NCI-H2081 (cell line): Measurements from ENCODE around the gene SMC6.

Experiments used
- DNase-seq, 2 experiments: peaks; one replicate each; lab custom pipeline; 2025; lab: John Stamatoyannopoulos, UW

SMC6 gene

GRCh38 chr2:17717666-17718065 lies 35.9 kb downstream of the SMC6 start:
- DNase-seq: no peak

DNA sequence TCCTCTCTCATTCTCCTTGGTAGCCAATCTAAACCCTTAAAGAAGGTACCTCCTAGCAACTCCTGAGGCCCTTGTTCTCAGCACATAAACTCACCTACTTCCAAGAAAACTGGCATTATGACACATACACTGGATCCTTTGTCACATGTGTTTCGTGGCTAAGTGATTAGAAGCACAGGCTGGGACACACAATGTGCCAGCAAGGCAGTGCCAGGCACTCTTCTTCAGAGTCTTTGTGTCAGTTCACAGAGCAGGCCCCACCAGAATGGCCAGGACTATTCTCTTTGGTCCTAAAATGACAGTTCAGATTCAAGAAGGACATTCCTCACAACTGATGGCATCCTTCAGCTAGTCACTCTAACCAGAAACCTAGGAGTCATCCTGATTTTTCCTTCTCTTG lies 40.3 kb downstream of the SMC6 start:
- no peak for DNase-seq

- no peak for DNase-seq
Observed at GRCh38 chr2:17710547-17711248, 42.9 kb downstream of the SMC6 start.

GRCh38 chr2:17709897-17710296 lies 43.7 kb downstream of the SMC6 start:
- DNase-seq: no peak

DNA sequence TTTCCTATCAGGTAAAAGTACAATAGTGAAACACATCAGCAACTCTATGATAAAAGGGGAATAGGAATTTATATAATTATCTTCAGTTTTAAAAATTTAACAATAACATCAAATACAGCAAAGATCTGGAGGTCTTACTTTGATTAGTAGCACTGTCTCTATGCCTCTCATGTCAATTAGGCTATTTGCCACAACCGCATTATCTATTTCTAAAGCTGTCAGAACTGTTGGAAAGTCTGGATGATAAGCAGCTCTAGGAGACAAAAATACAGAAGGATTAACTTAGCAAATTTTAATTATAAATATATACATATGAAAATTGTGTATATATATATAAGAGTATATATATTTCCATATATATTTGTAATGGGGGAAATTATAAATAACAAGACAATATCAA lies 45.1 kb downstream of the SMC6 start:
- no peak for DNase-seq

GRCh38 chr2:17706845-17707244 lies 46.8 kb downstream of the SMC6 start:
- no peak for DNase-seq

GRCh38 chr2:17690776-17691175 lies 62.8 kb downstream of the SMC6 start:
- no peak for DNase-seq

DNA sequence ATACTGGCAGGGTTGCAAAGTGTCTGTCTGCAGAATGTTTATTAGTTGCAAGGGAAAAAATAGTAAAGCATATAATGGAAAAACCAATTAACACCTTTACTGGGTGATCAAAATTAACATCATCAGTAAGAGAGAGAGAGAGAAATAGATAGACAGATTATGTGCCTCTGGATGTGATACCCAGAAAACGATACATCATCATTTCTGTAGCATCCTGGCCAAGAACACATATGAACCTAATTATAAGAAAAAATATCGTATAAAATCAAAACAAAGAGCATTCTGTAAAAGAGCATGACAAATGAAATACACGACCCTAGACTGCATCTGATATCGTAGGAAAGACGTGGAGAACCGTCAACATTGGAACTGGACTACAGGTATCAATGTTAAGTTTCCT lies 64.6 kb downstream of the SMC6 start:
- no peak for DNase-seq

- no peak for DNase-seq
Observed at GRCh38 chr2:17688600-17688999, 65.0 kb downstream of the SMC6 start.

DNA sequence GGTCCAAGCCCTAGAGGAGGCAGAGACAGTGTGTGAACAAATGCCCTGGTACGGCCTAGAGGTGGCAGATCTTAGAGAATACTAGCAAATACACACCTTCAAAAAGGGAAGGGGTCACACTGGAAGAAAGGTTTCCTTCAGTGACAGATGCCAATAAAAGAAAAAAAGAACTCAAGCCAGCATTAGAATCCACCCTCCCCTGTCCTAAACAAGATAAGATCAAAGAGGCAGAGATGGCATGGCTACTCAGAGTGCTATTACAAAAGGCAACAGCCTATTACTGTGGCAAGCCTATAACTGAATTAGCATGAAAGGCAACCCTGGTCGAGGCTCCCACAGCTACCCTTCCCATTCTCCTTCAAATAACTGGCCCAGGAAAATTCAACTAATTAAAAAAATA lies 69.6 kb downstream of the SMC6 start:
- DNase-seq: no peak

DNA sequence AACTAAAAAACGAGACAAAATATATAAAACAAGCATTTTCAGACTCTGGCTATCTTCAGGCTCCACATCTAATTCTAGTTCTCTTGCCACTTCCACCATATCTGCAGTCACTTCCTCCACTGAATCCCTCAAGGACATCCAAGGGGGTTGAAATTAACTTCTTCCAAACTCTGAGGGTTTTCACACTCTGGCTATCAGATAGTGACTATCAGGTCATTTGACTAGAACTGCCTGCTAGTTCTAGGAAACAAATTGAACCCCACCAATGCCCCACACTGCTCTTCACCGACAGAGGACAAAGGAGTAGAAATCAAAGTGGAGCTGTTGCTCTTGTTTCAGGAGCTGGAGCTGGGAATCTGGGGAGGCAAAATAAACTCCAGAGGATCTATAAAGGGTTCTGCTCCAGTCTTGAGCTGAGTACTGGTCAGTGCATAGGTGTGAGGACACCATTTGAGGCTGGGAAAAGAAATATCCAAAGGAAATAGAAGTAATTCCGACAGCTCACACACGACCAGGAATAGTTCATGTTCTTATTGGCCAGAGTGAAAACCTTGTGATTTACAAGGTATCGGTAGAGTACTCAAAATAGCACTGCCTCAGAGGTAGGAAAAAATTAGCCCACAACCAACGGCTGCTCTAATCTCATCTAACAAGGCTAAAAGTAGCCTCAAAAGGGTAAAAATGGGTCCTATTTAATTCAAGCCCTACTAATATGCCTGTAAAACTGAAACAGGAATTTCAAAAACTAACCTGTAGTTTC lies 71.3 kb downstream of the SMC6 start:
- DNase-seq: no peak

DNA sequence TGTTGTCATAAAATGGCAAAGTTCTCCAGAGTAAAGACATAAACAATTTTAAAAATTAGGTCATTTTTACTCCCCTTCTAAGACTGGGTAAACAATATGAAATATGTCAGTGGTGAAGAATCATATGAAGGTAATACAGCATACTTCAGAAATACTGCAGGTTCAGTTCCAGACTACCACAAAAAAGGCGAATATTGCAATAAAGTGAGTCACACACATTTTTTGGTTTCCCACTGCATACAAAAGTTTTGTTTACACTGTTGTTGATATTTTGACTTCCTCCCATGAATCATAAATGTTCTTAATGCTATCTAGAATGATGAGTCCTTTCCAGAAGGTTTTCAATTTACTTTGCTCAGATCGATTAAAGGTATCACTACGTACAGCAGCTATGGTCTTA lies 73.5 kb downstream of the SMC6 start:
- DNase-seq: no peak

GRCh38 chr2:17674817-17675216 lies 78.8 kb downstream of the SMC6 start:
- DNase-seq: no peak

DNA sequence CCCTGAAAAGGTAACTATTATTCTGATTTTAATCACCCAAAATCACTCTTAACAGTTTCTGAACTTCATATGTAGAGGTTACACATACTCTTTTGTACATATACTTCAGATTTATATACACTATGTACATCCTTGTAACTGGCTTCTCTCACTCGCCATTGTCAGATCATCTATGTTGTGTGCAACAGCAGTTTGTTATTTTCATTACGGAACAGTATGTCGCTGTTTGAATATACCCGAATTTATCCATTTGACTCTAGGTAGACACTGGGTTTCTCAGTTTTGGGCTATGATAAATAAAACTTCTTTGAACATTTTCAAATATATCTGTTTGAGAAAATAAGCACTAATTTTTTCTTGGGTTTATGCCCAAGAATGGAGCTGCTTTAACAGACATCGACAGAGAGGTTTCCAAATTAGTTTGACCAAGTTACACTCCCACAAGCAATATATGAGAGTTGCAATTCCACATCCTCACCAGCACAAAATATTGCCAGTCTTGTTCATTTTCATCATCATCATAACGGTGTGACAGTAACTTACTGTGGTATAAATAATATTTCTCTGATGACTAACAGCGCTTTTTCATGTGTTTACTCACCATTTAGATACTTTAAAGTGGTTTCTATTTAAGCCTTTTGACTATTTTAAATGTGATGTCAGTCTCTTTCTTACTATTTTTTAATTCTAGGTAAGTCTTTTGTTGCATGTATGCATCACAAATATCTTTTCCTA lies 80.9 kb downstream of the SMC6 start:
- DNase-seq: no peak

DNA sequence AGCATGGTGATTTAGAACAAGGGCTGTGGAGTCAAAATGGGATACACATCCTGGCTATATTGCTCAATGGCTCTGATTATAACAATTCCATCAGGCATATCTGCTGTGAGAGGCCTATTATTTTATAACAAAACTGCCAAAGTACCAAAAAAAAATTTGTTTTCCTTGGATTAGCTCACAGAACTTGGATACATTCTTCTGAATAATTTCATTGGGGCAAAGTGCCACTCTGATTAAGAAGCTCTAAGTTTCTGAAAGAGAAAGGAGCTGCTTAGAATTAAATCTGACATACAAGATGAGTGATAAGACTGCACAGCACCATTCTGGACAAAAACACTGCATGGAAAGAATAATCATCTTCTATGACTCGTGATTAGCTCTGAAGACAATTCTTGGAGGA lies 85.7 kb downstream of the SMC6 start:
- DNase-seq: no peak

GRCh38 chr2:17664534-17664933 lies 89.1 kb downstream of the SMC6 start:
- no peak for DNase-seq

DNA sequence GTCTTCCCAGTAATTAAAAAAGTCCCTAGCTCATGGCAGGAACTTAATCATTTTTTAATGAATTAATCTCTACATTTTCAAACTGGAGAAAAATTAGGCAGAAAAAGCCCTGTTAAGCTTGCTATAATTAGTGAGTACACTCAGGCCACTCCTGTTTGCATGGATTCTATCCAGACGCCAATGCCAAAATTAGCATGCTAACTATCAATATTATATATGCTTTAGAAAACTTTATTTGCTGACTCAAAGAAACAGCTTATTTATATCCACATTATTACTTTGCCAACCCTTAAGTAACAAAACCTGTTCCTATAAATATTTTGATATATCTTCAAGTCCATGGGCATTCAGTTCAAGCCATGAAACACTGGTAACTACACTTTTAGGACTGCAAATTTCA lies 90.9 kb downstream of the SMC6 start:
- no peak for DNase-seq

- no peak for DNase-seq
Observed at GRCh38 chr2:17661460-17661859, 92.2 kb downstream of the SMC6 start.

GRCh38 chr2:17660219-17660618 lies 93.4 kb downstream of the SMC6 start:
- DNase-seq: no peak

GRCh38 chr2:17658251-17658843 lies 95.3 kb downstream of the SMC6 start:
- no peak for DNase-seq

DNA sequence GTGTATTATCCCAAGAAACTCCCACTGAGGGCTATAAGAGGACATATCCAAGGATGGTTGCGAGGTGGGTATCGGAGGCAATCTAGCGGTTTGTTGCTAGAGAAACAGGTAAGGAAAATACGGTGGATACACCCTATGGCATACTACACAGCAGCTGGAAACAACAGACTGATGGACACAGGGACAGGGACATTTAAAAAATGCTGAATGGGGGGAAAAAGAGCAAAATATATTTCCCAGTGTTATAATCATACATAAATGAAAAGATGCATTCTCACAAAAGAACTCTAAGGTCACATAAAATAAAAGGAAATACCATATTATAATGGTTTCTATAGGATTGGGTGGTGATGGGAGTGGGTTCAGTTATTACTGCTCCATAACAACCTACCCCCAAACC lies 95.9 kb downstream of the SMC6 start:
- DNase-seq: no peak

DNA sequence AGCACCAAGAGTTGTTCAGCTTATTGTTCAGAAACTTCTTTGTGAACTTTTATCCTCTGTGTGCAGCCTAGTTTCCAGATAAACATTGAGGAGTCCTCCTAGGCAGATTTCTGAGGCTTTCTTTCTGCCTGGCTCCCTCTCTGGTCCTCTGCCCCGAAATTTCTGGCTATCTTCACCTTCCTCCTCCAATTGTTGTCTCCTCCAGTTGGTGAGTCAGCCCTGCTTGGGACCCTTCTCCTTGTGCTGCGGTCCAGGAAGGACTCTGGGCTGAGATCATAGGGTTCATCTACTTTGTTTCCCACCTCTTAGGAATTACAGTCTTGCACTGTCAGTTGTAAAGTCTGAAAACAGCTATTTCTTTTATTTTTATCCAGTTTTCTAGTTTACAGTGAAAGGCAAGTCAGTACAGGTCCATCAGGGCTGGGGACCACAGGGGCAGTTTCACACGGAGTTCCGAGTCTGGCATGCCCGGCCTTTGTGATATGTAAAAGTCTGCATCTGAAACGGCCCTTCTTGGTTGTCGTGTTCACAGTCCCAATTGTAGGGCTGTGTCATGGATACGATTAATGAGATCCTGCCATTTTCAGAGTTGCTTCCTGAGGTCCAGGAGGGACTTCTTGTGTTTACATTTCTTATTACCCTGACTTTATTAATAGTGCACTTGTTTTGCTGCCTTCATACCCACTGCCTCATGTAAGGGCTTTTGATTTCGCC lies 100.8 kb downstream of the SMC6 start:
- DNase-seq: no peak
